GM21360 (cell line): ENCODE results near the gene GNLY.
"Not testable (repeated sequence)": the region's sequence is repeated elsewhere in the genome, so short reads cannot be mapped to it uniquely, and the experiment has no call there.

Experiments used
- ATAC-seq: cut with Tn5 transposase; IDR thresholded peaks from one replicate; pipeline ENCODE4 v1.9.1; 2021; ENCODE audit warnings: mild to moderate bottlenecking, moderate library complexity; ENCODE audit not compliant: unreplicated experiment

Gene GNLY

GRCh38 chr2:85694052-85695025, at the start of gene GNLY:
Gene GNLY, plus strand, starts transcription at chr2:85694358. Its CDS starts 61 bp downstream, at chr2:85694419.
- ATAC-seq, result no peak

GRCh38 chr2:85644909-85645308, 49.2 kb upstream of the GNLY start:
- no peak for ATAC-seq

- no peak for ATAC-seq
Observed at GRCh38 chr2:85646166-85646565, 48.0 kb upstream of the GNLY start.

- no peak for ATAC-seq
Observed at GRCh38 chr2:85647823-85648526, 46.2 kb upstream of the GNLY start.

- ATAC-seq, result no peak
Observed at GRCh38 chr2:85648619-85649018, 45.5 kb upstream of the GNLY start.

- ATAC-seq, result no peak
Observed at GRCh38 chr2:85649201-85650190, 44.7 kb upstream of the GNLY start.

GRCh38 chr2:85650456-85650855, 43.7 kb upstream of the GNLY start:
- no peak for ATAC-seq

- ATAC-seq, result no peak
Observed at GRCh38 chr2:85651097-85651496, 43.1 kb upstream of the GNLY start.

GRCh38 chr2:85652056-85652455, 42.1 kb upstream of the GNLY start:
- no peak for ATAC-seq

GRCh38 chr2:85653996-85654395, 40.2 kb upstream of the GNLY start:
- no peak for ATAC-seq

- ATAC-seq, result no peak
Observed at GRCh38 chr2:85655961-85656417, 38.2 kb upstream of the GNLY start.

GRCh38 chr2:85656468-85656867, 37.7 kb upstream of the GNLY start:
- no peak for ATAC-seq

GRCh38 chr2:85657399-85657798, 36.8 kb upstream of the GNLY start:
- ATAC-seq, result not testable (repeated sequence)

GRCh38 chr2:85659324-85659981, 34.7 kb upstream of the GNLY start:
- ATAC-seq, result no peak

GRCh38 chr2:85660301-85660700, 33.9 kb upstream of the GNLY start:
- not testable (repeated sequence) for ATAC-seq

- no peak for ATAC-seq
Observed at GRCh38 chr2:85660725-85661124, 33.4 kb upstream of the GNLY start.

- ATAC-seq, result no peak
Observed at GRCh38 chr2:85661139-85661858, 32.9 kb upstream of the GNLY start.

- no peak for ATAC-seq
Observed at GRCh38 chr2:85662899-85663593, 31.1 kb upstream of the GNLY start.
